ACHN (cell line): ENCODE measurements around the gene ZNF454.

Experiments
- DNase-seq: peaks from one replicate; pipeline ENCODE4 v3.0.0-alpha.2; 2015
- in situ Hi-C: cut with HindIII; loops from 2 replicates; pipeline ENCODE4 v1.10.0; 2017; ENCODE audit warnings: low sequenced_read_pairs, low pct_ligation_motif_present, low pct_unique_long_range_greater_than_20kb

Gene ZNF454

DNA sequence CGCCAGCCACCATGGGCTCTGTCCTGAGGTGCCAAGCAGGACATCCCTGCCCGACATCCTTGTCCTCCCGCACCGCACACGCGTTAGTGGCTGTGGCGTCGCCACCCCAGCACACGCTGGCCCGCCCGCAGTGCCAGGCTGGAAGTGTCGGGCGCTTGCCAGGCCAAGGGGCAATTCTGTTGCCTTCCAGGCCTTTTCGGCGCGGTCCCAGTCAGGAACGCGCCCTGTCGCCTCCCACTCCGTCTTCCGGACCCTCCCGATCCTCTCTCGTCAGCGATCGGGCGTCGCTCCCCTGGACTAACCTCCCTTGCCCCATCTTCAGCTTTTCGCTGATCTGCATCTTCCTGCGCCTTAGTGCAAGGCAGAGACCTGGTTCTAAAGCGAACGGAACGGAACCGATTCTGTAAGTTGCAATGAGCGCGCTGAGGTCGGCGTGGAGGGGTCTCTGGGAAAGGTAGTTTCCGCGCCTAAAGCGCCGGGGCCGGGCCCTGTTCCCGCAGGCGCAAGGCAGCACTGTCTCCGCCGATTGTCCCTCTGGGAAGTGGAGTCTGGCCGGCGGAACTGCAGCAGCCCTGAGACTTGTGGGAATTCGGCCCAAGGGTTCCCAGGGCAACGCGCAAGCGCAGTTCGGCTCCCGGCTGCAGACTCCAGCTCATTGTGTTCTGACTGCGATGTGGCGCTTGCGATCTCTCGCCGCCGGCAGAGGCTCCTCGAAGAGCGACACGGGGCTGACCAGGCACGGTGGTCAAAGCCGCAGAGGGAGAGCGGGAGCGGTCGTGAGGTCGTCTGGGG is at the start of gene ZNF454:
Gene ZNF454, plus strand, starts transcription at position 630 of the 792 bp plus-strand sequence. CDS start 1,594 bp downstream, outside the sequence.
- no peak for DNase-seq
- in situ Hi-C loops: no loop called here

DNA sequence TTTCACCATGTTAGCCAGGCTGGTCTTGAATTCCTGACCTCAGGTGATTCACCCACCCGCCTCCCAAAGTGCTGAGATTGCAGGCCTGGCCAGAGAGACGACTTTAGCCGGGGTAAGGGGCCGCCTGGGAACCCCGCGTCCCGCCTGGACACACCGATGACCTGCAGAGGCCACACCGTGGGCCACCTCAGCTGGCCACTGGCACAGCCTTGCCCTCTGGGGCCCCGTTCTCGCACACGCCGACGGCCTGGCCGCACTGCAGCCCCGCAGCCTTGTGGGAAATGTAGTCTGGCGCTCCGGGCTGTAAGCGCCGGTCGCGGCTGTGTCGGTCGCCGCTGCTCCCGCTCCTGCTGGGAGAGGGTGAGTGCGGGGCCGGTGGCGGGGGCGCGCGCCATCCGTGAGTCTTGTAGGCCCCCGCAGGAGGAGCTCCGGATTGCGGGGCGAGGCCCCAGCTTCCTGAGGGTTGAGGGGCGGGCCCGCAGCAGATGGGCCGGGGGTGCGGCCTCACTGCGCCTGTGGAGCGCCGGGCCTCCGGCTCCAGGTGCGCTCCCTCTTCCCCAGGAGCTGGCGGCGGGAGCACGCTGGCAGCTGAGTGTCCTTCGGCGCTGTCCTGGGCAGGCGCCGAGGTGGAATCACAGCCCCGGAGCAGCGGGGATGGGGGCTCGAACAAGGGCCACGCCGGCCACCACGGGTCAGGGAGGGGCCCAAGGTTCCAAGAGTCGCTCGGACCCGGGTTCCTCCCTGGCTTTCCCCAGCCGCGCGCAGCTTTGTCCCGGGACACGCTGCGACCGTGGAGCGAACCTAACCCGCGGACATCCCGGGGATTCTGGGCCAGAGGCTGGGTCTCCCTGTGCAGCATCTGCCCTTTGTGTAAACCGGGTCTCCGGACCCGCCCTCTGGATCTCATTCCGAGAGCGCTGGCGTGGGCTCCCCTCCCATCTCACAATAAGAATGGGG is 45.1 kb upstream of the ZNF454 start, which contains the start of gene ZFP2:
Gene ZFP2, plus strand, starts transcription at position 299 of the 957 bp plus-strand sequence. CDS start 35,401 bp downstream, outside the sequence.
- in situ Hi-C loops: no loop called here
- DNase-seq: no peak

DNA sequence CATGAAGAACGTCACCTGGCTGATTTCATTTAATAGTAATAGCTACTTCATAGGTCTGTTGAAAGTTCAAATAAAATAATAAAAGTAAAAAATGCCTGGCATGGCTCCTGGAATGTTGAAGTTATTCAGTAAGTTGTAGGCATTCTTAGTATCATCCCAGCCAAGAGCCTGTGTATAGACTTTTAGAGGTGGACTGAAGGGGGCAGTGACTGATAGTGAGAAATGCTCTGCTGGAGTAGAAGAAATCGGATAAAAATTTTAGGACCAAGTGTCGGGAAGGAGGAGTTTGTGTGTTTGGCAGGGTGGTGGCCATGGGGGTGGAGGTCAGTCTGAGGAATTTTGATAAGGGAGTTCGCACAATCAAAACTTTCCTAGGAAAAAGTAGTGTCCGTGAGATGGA is 41.7 kb upstream of the ZNF454 start:
- in situ Hi-C loops: no loop called here
- no peak for DNase-seq

DNA sequence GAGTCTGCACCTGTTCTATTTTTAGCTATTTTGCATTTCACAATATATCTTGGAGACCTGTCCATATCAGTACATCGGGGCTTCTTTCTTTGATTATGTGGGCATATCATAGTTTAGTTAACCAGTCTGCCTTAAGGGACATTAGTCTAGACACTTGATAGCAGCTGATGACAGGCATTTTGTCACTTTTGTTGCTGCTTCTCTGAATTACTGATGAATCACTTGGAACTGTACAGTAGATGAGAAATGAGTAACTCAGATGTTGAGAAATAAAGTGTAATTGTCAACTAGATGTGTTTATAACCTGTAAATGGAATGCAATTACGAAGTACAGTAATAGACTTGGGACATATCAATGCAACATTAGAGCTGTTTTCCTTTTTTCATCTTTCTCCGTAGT is 38.1 kb upstream of the ZNF454 start:
- DNase-seq: no peak
- in situ Hi-C loops: no loop called here

DNA sequence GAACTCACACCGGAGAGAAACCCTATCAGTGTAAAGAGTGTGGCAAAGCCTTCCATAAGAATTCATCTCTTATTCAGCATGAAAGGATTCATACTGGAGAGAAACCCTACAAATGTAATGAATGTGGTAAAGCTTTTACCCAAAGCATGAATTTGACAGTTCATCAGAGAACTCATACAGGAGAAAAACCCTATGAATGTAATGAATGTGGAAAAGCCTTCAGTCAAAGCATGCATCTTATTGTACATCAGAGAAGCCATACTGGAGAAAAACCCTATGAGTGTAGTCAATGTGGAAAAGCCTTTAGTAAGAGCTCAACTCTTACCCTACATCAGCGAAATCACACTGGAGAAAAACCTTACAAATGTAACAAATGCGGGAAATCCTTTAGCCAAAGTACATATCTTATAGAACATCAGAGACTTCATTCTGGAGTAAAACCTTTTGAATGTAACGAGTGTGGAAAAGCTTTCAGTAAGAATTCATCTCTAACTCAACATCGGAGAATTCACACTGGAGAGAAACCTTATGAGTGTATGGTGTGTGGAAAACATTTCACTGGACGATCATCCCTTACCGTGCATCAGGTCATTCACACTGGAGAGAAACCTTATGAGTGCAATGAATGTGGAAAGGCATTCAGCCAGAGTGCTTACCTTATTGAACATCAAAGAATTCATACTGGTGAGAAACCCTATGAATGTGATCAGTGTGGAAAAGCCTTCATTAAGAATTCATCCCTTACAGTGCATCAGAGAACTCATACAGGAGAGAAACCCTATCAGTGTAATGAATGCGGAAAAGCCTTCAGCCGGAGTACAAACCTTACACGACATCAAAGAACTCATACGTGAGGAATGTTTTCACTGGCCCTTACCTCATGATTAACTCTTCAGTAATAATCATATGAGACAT is 8.9 kb upstream of the ZNF454 start:
- DNase-seq: no peak
- in situ Hi-C loops: no loop called here

DNA sequence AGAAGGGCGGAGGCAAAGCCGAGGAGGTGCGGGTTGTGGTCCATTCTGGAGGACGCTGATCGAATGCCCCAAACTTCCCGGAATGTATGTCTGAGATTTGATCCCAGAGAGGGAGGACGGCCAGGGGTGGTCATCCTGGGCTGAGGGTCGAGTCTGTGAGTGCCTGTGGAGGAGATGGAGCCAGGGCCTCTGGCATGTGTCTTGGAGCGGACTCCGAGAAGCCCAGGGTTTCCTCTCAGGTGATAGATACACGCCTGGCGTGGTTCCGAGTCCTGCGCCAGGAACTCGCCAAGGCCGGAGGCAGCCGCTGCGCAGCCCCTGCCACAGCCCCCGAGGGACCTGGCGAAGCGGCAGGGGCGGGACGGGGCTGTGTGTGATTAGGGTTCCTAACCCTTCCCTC is 363 bp downstream of the ZNF454 start:
- in situ Hi-C loops: no loop called here

DNA sequence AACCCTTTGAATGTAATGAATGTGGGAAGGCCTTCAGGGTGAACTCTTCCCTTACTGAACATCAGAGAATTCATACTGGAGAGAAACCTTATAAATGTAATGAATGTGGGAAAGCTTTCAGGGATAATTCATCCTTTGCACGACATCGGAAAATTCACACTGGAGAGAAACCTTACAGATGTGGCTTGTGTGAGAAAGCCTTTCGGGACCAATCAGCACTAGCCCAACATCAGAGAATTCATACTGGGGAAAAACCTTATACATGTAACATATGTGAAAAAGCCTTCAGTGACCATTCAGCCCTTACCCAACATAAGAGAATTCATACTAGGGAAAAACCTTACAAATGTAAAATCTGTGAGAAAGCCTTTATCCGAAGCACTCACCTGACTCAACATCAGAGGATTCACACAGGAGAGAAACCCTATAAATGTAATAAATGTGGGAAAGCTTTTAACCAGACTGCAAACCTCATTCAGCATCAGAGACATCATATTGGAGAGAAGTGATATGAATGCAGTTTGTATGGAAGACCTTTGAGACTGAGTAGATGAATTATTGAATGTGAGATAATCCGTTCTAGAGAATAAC is 24.6 kb downstream of the ZNF454 start:
- in situ Hi-C loops: no loop called here
- DNase-seq: no peak

More for the DNA sequence above, 363 bp downstream of the ZNF454 start:
- no peak for DNase-seq

DNA sequence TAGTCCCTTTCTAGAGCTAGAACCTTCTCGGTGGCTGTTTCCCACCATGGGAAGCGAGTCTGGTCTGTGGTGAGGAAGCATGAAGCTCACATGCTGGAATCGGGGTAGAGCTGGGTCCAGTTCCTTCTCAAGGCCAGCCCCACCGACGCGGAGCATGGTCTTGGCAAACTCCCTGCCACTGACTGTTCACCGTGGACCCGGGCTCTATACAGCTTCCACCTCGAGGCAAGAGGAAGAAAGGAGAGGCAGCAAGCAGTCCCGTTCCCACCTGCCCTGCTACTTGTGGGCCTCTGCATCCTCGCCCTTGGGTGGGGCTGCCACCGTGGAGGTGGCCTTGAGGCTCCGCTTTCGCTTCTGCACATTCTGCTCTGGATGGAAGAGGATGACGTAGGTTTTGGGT is 40.4 kb downstream of the ZNF454 start:
- in situ Hi-C loops: no loop called here
- DNase-seq: no peak

DNA sequence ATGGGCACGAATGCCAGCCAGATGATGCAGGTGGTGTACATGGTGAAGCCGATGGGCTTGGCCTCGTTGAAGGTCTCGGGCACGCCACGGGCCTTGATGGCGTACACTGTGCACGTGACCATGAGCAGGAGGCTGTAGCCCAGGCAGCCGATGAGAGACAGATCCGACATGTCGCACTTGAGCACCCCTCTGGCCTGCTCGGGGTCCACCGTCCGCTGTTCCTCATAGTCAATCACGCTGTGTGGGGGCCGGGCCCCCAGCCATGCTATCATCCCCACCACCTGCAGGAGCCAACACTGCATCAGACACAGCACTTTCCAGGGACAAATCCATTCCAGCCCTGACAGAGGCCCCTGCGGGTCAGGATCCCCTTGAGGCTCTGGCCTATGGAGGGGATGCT is 41.9 kb downstream of the ZNF454 start:
- in situ Hi-C loops: no loop called here

DNA sequence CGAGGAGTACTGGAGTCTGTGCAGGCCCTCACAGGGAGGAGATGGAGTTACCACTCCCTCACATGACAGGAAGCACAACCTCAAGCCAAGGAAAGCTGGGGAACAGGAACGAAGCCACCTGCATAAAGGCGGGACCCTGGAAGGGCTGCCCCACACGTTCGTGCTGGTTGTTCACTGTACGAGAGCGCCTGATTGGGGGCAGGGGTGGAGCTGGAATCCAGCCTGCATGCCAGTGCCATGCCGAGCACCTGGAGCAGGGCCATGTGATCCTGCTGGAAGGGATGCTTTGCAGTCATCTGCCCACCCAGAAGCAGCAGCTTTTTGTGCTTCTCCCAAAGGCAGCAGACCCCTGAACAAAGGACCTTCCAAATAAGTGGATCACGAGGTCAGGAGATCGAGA is 42.7 kb downstream of the ZNF454 start:
- in situ Hi-C loops: no loop called here
- DNase-seq: no peak

More for the DNA sequence above, 41.9 kb downstream of the ZNF454 start:
- DNase-seq: no peak

DNA sequence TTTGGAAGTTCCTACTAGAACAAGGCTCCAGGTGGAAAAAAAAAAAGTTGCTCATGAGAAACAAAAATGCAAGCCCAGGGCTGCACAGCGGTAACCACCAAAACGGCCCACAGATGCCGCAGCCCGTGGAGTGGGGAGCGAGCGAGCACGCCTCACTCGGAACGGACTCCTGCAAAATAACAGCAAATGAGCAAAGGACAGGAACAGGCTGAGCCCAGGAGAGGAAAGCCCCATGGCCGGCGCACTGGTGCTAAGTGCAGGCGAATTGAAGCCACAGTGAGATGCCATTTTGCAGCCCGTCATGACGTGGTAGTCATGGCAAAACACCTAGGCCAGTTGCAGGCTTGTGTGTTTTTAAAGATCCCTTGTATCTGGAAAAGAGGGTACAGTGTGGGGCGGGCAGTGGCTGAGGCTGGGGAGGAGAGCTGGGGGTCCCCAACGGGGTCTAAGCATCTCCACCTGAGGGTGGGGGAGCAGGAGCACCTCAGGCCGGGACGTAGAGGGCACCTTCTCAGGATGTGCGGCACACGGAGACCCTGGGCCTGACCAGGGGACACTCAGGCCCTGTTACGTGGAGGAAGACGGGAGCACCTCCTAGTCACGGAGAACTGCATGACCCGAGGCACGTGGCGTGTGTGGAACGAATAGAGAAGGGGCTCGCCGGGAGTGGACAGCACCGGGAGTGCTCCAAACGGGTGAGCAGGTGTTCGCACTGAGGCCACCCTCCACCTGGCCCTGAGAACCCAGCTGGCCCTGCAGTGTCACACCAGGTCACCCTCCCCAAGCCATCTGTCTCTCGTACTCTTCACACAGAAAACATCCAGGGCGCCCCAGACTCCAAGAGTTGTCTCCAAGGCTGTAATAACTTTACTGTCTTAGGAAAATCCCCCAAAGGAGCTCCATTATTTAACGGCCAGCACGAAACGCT is 43.4 kb downstream of the ZNF454 start:
- no peak for DNase-seq
- in situ Hi-C loops: no loop called here

DNA sequence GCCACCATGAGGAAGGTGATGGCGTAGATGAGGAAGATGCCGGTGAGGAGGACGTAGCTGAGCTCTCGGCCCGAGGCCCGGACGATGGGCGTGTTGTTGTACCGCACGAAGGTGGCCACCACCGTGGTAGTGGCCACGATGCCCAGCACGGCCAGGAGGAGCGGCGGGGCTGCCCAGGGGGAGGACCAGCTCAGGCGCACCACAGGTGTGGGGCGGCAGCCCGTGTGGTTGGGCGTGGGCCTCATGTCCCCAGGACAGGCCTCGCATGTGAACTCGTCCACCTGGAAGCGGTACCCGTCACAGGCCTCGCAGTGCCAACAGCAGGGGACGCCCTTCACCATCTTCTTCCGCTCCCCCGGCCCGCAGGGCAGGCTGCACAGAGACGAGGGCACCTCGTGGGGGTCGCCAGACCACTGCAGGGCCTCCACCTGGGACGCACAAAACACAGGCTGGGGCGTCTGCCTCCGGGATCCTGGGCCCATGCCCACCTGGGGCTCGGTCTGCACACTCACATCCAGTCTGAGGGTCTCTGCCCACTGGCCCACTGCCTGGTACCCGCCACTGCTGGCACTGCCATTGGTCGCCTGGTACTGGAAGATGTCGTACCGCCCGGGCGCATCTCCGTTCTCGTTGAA is 45.4 kb downstream of the ZNF454 start:
- in situ Hi-C loops: no loop called here
- DNase-seq: no peak

DNA sequence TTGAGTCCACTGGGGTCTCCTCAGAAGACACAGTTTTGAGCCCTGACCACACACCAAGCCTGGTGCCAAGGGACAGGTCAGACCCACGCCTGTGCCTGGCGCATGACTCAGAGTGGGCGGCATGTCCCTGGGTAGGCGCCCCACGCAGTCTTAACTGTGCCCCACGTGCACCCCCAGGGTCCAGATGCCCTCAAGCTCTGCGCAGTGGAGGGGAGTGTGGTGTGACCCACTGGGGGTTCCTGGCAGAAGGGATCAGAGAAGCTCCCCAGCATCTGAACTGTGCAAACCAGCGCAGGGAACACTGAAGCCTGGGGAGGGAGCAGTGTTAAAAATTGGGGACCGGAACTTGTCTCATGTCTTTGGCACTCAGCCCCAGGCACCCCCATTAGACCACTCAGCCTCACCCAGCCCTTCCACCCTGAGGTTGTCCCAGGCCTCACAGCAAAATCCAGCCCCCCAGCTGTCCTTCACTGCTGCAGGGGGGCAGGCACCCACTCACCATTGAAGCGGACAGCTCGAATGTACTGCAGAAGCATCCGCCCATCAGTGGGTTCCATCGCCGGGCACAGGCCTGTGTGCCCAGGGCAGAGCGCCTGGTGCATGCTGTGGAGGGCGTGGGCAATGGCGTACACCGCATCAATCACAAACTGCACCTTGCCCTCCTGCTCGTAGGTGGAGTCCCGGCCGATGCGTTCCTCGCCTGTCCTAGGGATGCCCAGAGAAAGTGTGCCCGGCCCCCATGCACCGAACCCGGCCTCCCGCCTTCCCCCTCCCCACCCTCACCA is 47.6 kb downstream of the ZNF454 start:
- DNase-seq: no peak
- in situ Hi-C loops: no loop called here

DNA sequence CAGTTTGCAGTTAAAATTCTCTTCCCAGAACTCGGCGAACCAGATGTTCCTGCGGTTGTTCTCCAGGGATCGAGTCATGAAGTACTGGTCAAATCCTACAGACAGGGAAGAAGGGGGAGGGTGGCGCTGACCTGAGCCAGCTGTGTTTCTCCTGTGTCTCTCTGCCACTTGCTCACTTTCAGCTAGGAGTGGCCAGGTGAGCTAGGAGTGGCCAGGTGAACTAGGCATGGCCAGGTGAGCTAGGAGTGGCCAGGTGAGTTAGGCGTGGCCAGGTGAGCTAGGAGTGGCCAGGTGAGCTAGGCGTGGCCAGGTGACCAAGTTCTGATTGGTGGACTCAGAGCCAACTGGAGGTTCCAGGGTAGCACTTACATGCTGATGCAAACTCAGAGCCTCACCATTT is 48.3 kb downstream of the ZNF454 start:
- in situ Hi-C loops: no loop called here
- DNase-seq: no peak

DNA sequence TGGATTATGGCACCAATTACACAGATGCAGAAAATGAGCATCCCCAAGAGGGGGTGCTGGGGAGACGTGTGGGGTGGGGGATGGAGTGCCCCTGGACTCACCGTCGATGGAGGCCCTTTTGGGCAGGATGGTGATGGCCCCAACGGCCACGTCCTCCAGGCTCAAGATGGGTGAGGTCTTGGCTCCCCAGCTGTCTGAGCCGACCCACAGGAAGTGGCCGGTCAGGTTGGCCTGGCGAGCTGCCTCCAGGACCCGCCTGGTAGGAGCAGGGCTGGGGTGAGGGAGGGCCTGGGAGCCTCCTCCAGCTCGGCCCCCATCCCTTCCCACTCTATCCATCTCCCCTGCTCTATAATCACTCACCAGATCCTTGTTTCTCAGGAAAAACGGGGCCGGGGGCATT is 49.5 kb downstream of the ZNF454 start:
- in situ Hi-C loops: no loop called here
- no peak for DNase-seq
